HG03064 (cell line): Measurements from ENCODE around the gene AP2M1.
"Not testable (repeated sequence)": the region's sequence is repeated elsewhere in the genome, so short reads cannot be mapped to it uniquely, and the experiment has no call there.

ENCODE experiments used
- ATAC-seq: cut with Tn5 transposase; IDR thresholded peaks from one replicate; pipeline ENCODE4 v1.9.1; 2021; ENCODE audit warnings: low read depth; ENCODE audit not compliant: unreplicated experiment

The AP2M1 gene

DNA sequence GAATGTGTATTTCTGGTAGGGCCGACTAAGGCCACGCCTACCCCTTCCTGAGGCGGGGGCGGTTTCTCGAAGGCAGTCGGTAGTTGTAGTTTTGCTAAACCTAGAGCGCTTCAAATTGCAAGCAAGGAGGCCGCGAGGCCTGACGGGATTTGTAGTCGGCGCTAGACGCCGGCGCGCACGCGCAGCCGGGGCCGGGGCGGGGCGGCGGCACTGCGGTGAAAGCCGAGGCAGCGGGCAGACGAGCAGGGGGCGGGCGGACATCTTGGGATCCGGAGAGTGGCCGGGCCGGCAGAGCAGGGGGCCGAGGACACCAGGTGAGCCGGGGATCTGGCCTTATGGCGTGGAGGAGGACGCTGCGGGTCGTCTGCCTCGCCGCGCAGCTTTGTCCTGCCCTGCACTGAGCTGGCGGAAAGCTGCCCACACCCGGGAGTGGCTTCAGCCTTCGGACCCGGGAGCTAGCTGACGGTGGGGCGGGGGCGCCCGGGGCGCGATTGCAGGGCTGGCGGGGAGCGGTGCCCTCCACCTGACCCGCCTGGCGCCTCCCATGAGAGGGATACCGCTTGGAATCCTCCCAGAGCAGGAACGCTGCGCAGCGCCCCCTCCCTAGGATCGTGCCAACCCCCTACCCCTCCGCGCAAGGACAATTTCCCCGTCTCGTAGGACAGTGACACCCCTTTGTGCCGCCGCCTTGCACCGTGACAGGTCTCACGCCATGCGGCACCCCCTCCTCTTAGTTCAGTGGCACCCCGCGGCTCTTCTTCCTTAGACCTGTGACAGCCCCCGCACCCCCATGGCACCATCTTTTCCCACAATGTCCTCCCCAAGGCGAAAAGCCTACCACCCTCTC is at the start of gene AP2M1:
AP2M1 (plus strand) TSS at position 210 of the 847 bp plus-strand sequence. CDS start 2,139 bp downstream, outside the sequence.
- ATAC-seq: peak; percentile 97

DNA sequence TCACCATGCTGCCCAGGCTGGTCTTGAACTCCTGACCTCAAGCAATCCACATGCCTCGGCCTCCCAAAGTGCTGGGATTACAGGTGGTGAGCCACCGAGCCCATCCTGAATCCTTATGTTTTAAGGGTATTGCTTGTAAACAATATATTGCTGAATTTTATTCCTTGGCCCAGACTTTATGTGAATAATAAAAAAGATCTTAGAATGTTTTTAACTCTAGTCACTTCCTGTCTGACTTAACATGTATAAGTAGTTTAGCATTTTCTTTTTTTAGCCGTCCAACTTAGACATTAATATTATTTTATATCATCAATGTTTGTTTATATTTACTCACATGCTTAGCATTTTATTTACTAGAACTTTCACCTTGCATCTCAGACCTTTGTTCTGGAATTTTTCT is 48.6 kb upstream of the AP2M1 start:
- no peak for ATAC-seq

DNA sequence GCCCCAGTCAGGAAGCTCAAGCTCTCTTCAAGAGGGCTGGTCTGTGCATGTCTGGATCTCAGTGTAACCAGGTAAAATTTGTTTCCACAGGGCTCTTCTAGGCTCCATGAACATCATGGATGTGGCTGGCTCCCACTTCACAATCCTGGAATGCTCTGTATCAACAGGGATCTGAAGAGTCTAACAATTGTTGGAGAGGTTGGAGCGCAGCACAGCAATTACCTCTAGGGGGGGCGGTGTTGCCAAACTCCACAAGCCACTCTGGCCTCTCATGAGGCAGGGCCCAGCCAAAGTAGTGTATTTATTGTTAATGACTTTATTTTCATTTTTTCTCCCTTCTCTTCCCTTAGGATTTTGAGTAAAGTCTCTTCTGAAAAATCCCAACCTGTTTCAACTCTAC is 45.6 kb upstream of the AP2M1 start:
- no peak for ATAC-seq

DNA sequence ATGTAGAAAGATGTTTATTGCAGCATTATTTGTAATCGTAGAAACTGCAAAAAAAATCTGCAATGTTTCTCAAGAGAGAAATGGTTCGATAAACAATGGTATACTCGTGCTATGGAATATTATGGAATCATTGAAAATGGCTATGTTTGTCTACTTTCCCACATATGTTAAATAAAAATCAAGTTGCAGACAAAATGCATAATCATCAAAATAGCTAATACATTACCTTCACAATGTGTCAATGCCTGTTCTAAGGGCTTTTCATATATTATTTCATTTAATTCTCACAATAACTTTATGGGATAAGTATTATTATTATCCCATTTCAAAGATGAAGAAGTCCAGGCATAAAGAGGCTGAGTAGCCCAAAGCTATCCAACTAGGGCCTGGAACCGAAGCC is 41.7 kb upstream of the AP2M1 start:
- no peak for ATAC-seq

DNA sequence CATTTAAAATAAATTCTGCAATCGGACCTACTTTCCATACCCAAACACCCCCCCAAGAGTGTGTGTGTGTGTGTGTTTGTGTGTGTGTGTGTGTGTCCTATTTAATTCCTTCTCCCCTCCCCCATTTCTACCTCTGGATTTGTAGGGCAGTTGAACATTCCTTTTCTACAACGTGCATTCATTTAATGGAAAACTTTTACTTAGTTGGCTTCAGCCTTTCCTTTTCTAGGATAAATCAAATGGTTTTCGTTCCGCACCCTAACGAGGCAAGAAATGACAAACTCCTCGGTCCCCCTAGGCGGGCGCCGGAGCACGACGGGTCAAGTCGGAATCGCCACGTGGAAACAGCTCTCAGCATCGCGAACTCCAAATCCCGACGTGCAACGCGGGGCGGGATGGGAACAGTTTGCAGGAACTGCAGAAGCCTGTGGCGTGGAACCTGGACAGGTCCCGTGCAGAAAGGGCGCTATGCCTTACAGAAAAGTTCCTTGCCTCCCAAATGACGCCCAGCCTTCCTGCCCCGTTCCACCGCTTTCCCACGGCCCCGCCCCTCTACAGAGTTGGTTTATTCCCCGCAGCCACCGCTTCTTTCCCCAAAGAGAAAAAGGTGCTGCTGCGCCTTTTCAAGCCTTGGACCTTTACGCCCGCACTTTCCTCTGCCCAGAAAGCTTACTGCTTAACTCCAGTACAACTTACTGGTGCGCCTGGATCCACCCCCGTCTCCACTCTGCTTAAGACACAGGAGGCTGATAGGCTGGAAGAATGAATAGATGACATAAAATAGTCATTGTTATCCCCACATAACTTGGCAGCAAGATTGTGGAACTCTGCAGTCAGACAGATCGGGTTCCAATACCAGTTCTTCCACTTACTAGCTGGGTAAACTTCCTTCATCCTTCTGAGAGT is 40.6 kb upstream of the AP2M1 start:
- no peak for ATAC-seq

DNA sequence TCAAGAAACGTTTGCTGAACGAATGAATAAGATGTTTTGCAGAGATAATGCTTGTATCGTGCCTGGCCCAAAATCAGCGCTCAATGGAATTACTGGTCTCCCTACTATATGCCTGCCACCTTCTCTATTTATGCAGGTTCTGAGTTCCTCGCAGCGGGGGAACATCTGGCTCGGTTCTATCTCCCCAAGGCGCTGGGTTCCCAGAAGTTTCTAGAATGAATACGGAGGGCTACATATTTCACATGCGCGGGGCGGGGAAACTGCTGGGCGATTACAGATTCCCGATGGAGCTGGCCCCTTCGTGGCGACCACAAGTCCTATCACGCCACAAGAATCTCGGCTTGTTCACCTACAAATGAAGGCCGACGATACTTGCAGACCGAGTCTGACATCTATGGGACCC is 39.9 kb upstream of the AP2M1 start:
- peak; percentile 19 for ATAC-seq

DNA sequence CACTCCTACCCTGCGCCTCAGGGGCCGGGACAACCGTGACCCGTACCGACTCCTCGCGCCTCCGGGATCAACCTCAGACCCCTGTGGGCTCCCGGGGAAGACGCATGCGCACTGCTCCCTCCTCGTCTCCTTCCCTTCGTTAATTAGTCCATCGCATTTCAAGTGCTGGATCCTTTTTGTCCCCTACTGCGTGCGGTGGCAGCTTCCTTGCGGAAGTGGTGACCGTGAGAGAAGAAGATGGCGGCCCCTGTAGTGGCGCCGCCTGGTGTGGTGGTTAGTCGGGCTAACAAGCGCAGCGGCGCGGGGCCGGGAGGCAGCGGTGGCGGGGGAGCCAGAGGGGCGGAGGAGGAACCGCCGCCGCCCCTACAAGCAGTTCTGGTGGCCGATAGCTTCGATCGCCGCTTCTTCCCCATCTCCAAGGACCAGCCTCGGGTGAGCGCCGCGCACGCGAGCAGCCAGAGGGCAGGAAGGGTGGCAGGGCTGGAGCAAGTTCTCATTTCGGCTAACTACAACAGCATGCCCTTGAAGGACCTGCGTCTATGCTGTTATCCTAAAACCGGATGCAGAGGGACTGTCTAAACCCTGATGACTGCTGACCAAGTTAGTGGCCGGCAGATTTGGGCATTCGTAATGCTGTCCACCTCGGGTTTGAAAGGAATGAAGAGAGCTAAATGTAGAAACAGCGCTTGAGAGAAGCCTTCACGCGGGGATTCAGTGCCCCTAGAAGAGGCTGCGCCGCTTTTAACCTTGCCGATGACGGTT is 39.3 kb upstream of the AP2M1 start, which contains the start of gene EIF2B5:
EIF2B5 (plus strand) TSS at position 210 of the 762 bp plus-strand sequence; CDS start at position 238, 28 bp downstream.
- peak; percentile 87 for ATAC-seq

DNA sequence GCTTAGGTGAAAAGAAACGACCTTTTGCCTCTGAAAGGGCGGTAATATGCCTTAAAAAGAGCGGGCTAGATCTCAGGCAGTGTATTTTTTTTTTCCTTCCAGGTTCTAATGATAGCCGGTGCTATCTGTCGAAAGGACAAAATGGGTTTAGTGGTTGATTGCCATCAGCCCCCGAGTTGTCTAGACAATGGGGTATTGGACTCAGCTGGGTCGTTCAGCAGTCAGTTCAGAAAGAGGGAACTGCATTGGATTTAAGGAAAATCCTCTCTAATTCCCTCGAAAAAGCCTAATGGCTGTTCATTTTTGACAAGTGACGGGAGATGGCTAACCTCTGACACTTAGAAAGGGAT is 38.8 kb upstream of the AP2M1 start:
- ATAC-seq: no peak

DNA sequence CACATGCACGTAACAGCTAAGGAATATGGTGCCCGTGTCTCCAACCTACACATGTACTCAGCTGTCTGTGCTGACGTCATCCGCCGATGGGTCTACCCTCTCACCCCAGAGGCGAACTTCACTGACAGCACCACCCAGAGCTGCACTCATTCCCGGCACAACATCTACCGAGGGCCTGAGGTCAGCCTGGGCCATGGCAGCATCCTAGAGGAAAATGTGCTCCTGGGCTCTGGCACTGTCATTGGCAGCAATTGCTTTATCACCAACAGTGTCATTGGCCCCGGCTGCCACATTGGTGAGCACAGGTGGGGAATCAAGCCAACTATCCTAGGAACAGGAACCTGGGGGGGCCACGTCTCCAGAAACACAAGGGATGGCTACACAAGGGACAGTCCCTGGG is 34.2 kb upstream of the AP2M1 start:
- no peak for ATAC-seq

DNA sequence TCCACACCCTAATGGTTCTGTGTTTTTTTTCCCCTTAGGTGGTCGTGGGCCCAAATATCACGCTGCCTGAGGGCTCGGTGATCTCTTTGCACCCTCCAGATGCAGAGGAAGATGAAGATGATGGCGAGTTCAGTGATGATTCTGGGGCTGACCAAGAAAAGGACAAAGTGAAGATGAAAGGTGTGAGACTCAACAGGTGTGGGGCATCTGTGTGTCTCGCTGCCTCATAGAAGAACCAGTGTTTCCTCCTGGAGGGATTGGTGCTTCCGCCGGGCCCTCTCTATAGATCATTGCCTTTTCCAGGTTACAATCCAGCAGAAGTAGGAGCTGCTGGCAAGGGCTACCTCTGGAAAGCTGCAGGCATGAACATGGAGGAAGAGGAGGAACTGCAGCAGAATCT is 32.5 kb upstream of the AP2M1 start:
- no peak for ATAC-seq

DNA sequence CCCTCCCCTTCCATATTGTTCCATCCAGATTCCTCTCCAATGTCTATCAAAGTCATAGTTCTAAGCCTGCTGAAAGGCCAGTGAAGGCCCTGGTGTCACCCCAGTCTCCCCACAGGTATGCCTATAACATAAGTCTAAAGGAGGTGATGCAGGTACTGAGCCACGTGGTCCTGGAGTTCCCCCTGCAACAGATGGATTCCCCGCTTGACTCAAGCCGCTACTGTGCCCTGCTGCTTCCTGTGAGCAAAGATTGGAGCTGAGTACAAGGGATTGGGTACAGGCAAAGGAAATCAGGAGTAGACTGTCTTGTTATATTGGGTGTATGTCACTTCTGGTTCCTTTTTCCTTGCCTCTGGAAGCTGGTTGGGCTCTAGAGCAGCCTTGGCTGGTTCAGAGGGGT is 31.3 kb upstream of the AP2M1 start:
- no peak for ATAC-seq

DNA sequence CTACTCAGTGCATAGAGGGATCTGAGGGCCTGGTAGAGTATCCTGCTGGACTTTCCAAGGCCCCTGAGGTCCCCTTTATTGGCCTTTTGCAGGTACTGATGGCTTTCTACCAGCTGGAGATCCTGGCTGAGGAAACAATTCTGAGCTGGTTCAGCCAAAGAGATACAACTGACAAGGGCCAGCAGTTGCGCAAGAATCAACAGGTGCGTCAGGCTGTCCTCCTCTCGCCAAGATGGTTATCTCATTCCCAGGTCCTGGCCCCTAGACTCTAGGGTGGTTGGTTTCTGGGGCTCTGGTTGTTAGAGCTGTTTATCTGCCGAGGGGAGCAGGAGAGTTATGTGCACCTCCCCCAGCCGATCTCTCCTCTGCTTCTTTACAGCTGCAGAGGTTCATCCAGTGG is 30.1 kb upstream of the AP2M1 start:
- ATAC-seq: no peak

DNA sequence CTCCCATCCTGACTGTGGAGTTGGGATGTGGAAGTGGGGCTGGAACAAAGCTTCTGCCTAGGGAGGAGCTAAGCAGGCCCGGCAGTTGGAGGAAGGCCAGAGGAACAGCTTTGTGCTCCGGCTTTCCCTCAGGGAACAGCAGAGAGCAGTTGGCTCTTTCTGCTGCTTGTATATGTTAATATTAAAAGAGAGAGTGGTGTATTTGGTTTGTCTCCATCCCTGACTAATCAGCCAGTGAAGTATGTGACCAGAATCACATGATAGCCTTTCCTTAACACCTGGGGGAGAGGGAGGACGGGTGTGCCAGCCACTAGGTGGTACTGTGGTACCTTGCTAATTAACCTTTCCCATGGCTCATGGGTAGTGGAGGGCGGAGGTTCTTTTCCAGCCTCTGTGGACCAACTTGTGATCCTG is 29.5 kb upstream of the AP2M1 start:
- ATAC-seq: no peak

DNA sequence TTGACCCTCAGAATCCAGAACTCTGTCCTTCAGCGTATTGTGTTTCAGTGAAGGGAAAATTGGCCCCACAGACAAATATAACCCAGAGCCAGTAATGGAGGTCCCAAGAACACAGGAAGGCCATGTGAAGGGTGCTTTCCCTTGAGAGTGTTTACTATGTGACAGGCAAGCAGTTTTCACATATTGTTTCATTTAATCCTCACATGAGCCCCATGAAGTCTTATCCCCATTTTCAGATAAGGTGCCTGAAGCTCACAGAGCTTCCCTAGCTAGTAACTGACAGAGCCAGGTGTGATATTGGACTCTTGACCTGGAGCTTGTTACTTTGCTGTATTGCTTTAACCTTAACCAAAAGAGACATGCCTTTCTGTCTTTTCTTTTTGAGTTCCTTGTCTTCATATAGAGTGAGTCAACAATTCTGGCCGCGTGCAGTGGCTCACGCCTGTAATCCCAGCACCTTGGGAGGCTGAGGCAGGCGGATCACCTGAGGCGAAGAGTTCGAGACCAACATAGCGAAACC is 28.8 kb upstream of the AP2M1 start:
- no peak for ATAC-seq

DNA sequence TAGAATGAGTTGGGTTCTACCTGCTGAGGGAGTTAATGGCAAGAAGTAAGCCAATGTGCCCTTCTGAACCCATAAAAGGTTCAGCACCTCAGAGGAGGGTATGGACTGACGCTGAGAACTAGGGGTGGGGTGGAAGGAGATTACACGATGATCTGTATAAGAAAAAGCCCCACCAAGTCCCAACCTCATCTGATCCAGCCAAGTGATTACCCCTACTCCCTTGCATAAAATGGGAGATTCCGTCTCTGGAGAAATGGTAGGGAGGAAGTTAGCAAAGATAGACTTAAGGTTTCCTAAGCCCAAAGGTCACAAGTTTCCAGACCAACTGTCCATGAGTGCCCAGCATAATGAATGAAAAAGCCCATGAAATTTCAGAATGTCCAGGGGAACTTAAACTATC is 26.6 kb upstream of the AP2M1 start:
- ATAC-seq: no peak

DNA sequence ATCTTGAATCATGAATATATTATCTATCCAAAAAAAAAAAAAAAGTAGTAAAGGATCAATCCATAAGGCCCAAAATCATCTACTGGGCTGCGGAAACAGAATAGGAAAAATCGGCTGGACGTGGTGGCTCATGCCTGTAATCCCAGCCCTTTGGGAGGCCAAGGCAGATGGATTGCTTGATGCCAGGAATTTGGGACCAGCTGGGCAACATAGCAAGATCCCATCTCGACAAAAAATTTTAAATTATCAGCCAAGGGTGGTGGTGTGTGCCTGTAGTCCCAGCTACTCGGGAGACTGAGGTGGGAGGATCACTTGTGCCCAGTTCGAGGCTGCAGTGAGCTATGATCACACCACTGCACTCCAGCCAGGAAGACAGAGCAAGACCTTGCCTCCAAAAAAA is 25.5 kb upstream of the AP2M1 start:
- no peak for ATAC-seq

DNA sequence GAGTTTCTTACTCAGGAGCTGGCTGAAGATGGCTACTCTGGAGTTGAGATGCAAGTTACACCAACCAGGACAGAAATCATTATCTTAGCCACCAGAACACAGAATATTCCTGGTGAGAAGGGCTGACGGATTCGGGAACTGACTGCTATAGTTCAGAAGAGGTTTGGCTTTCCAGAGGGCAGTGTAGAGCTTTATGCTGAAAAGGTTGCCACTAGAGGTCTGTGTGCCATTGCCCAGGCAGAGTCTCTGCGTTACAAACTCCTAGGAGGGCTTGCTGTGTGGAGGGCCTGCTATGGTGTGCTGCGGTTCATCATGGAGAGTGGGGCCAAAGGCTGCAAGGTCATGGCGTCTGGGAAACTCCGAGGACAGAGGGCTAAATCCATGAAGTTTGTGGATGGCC is 24.9 kb upstream of the AP2M1 start:
- not testable (repeated sequence) for ATAC-seq

DNA sequence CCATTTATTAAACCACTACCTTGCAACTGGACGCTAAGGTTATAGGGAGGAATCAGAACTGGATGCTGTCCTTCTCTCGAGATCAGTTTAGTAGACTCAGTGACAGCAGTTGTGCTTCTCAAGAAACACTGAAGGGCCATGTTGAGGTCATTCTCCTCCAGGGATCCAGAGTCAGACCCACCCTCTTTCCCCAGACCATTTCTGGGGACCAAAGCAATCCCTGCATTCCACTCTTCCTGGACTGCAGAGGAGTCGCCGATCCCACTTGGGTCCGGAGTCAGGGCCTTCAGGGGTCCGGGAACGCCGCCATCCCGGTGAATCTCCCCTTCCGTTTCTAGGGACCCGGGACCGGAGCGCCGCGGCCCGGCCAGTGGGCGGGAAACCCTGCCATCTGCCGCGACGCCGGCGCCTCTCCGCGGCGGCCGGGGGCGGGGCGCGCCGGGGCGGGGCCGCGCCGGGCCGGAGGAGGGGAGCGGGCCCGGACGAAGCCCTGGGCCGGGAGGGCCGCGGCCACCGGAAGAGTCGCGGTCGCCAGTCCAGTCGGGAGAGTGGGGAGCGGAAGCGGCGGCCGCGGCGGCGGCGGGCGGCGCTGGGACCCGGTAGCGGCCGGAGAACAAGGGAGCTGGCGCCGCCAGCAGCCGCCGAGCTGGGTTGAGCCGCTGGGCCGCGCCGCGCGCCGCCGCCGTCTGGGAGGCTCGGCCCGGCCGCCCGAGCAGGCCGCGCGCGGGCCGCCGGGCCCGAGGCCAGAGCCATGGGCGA is 19.6 kb upstream of the AP2M1 start, which contains the start of gene DVL3:
DVL3 (plus strand) TSS at position 493 of the 759 bp plus-strand sequence; CDS start at position 752, 259 bp downstream.
- peak; percentile 76 for ATAC-seq

DNA sequence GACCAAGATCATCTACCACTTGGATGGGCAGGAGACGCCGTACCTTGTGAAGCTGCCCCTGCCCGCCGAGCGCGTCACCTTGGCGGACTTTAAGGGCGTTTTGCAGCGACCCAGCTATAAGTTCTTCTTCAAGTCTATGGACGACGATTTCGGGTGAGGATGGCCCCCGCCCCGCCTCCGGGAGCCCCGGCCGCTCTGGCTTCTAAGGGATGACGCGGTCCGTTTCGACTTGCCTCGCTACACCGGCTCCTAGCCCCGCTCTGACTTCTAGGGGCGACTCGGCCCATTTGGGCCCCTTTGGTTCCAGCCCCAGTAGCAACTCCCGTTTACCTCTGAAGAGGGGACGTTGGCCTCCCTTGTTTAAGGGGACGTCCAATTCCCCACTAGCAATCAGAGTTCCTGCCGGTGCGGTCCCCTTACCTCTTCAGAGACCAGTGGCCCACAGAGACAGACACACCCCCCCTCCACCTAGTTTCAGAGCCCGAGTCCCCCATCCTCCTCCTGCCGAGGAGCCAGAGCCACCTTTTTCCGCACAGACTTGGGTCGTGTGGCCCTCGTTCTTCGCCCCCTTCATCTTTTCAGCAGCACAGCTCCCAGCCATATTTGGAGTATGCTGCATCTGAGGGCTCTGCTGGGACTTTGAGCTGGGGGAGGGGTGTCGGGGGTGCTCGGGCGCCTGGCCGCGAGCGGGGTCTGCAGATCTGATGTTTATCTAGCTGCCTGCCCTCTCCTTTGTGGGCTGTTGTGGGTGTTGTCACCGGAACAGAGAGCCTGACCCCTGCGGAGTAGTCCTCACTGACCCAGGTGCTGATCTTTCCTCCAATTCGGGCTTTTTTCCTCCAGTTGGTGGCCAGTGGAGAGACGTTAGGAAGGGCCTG is 18.8 kb upstream of the AP2M1 start:
- ATAC-seq: peak; percentile 16
